Measurements from ENCODE around the gene DNAJC18. TPM values are rescaled to one million over a fixed set of nuclear protein-coding genes. Genes with fewer than 3 reads are reported as not detected.
A peak's percentile ranks its signal among the peaks of the same experiment; 100 is the strongest.
"Not testable (repeated sequence)": the region's sequence is repeated elsewhere in the genome, so short reads cannot be mapped to it uniquely, and the experiment has no call there.

Gene DNAJC18
- total RNA-seq, 1 donor from 2014 or later, result 11.9 TPM

GRCh38 chr5:139481580-139482049 lies 42.3 kb upstream of the DNAJC18 start:
- Histone ChIP-seq H3K27ac (peak overlapping the region; percentile 99), H3K9me3 (no peaks in the 10 kb centered on the region), H3K4me3 (peak overlapping the region; percentile 78), H3K4me1 (peaks cover 53% of the 10 kb centered on the region), H3K27me3 (no peaks in the 10 kb centered on the region), H3K36me3 (peaks cover 22% of the 10 kb centered on the region)
- ATAC-seq (peak; percentile 73), DNase-seq (peak; percentile 73)
- intact Hi-C loops (cut with DNase I), result no loop called here
- peak; percentile 38 for TF ChIP-seq CTCF (IDR thresholded peaks at IDR 0.05)

GRCh38 chr5:139481122-139481533 lies 41.8 kb upstream of the DNAJC18 start:
- ATAC-seq (peak; percentile 33), DNase-seq (peak; percentile 77)
- Histone ChIP-seq H3K27ac (peak overlapping the region; percentile 99), H3K4me1 (peaks cover 55% of the 10 kb centered on the region), H3K9me3 (no peaks in the 10 kb centered on the region), H3K27me3 (no peaks in the 10 kb centered on the region), H3K36me3 (peaks cover 26% of the 10 kb centered on the region), H3K4me3 (peak overlapping the region; percentile 78)
- no peak for TF ChIP-seq CTCF (IDR thresholded peaks at IDR 0.05)
- intact Hi-C loops (cut with DNase I), result no loop called here

GRCh38 chr5:139479729-139480128 lies 40.4 kb upstream of the DNAJC18 start:
- H3K27me3 ChIP-seq; ATAC-seq; H3K9me3 ChIP-seq; H3K4me3 ChIP-seq; DNase-seq; intact Hi-C loops (cut with DNase I): not testable (repeated sequence)
- Histone ChIP-seq H3K4me1 (peaks cover 66% of the 10 kb centered on the region), H3K27ac (peak overlapping the region; percentile 30), H3K36me3 (peaks cover 34% of the 10 kb centered on the region)

GRCh38 chr5:139478657-139479423 lies 39.5 kb upstream of the DNAJC18 start:
- Histone ChIP-seq H3K4me1 (peaks cover 69% of the 10 kb centered on the region), H3K27ac (peak overlapping the region; percentile 30), H3K36me3 (peaks cover 34% of the 10 kb centered on the region)
- DNase-seq; H3K9me3 ChIP-seq; intact Hi-C loops (cut with DNase I); H3K4me3 ChIP-seq; H3K27me3 ChIP-seq; ATAC-seq: not testable (repeated sequence)

GRCh38 chr5:139475865-139476617 lies 36.7 kb upstream of the DNAJC18 start:
- H3K27ac ChIP-seq, result no peak overlapping the region

More at GRCh38 chr5:139475865-139476617, 36.7 kb upstream of the DNAJC18 start:
- peaks cover 59% of the 10 kb centered on the region for H3K4me1 ChIP-seq
- H3K4me3 ChIP-seq, result no peak overlapping the region
- ATAC-seq (no peak), DNase-seq (no peak)
- intact Hi-C loops (cut with DNase I), result no loop called here
- no peaks in the 10 kb centered on the region for H3K27me3 ChIP-seq
- no peaks in the 10 kb centered on the region for H3K9me3 ChIP-seq
- H3K36me3 ChIP-seq, result peaks cover 34% of the 10 kb centered on the region
- no peak for TF ChIP-seq CTCF (IDR thresholded peaks at IDR 0.05)
